NCI-H345 treated with DMSO at 0.1 percent for 48 hours (cell line): ENCODE results near the gene NDE1.
"Not testable (repeated sequence)": the region's sequence is repeated elsewhere in the genome, so short reads cannot be mapped to it uniquely, and the experiment has no call there.

Experiments used
- DNase-seq: peaks from one replicate; lab custom pipeline; 2025; ENCODE audit not compliant: unreplicated experiment; lab: John Stamatoyannopoulos, UW

NDE1 gene

GRCh38 chr16:15694499-15694898, 44.5 kb downstream of the NDE1 start:
- no peak for DNase-seq

GRCh38 chr16:15699819-15700218, 49.8 kb downstream of the NDE1 start:
- no peak for DNase-seq

GRCh38 chr16:15701367-15701766, 51.3 kb downstream of the NDE1 start:
- no peak for DNase-seq

- no peak for DNase-seq
Measured at GRCh38 chr16:15701975-15702970, 52.2 kb downstream of the NDE1 start.

- no peak for DNase-seq
Measured at GRCh38 chr16:15703029-15703736, 53.1 kb downstream of the NDE1 start.

GRCh38 chr16:15704545-15704987, 54.5 kb downstream of the NDE1 start:
- peak; percentile 19 for DNase-seq

- no peak for DNase-seq
Measured at GRCh38 chr16:15705064-15705565, 55.1 kb downstream of the NDE1 start.

- no peak for DNase-seq
Measured at GRCh38 chr16:15707332-15707731, 57.3 kb downstream of the NDE1 start.

GRCh38 chr16:15708096-15708495, 58.1 kb downstream of the NDE1 start:
- no peak for DNase-seq

- no peak for DNase-seq
Measured at GRCh38 chr16:15708997-15709396, 59.0 kb downstream of the NDE1 start.

- no peak for DNase-seq
Measured at GRCh38 chr16:15714393-15715172, 64.5 kb downstream of the NDE1 start.

- no peak for DNase-seq
Measured at GRCh38 chr16:15715221-15715620, 65.2 kb downstream of the NDE1 start.

- DNase-seq, result no peak
Measured at GRCh38 chr16:15716694-15717447, 66.8 kb downstream of the NDE1 start.

GRCh38 chr16:15721018-15721417, 71.0 kb downstream of the NDE1 start:
- DNase-seq, result no peak

- no peak for DNase-seq
Measured at GRCh38 chr16:15723808-15724207, 73.8 kb downstream of the NDE1 start.

GRCh38 chr16:15725641-15726240, 75.7 kb downstream of the NDE1 start:
- DNase-seq, result no peak

GRCh38 chr16:15726715-15727114, 76.7 kb downstream of the NDE1 start:
- no peak for DNase-seq

GRCh38 chr16:15727697-15728096, 77.7 kb downstream of the NDE1 start:
- not testable (repeated sequence) for DNase-seq

GRCh38 chr16:15729152-15729551, 79.1 kb downstream of the NDE1 start:
- no peak for DNase-seq

GRCh38 chr16:15732416-15732815, 82.4 kb downstream of the NDE1 start:
- no peak for DNase-seq
